Heart left ventricle (tissue), 16 donors: ENCODE results near the gene ARHGAP24. TPM values are rescaled to one million over a fixed set of nuclear protein-coding genes. Genes with fewer than 3 reads are reported as not detected.

Experiments
- ATAC-seq, 4 donors: fragments of 200-7000 bp; cut with Tn5 transposase; one replicate each; pipeline ENCODE4 v1.9.1; 2020 to 2022; ENCODE audit warnings: moderate library complexity in 4 of 4, mild to moderate bottlenecking in 3 of 4, moderate number of reproducible peaks in 1 of 4
- DNase-seq, 5 donors: peaks; one replicate each; pipeline ENCODE4 v3.0.0-alpha.2; 2020
- H3K27ac ChIP-seq, 12 donors: fragments of 200-600 bp; sonication (generic) in 4 of 12; one replicate each; pipeline versions ENCODE4 v1.5.0 to v1.8.0; 2016 to 2022; ENCODE audit warnings: mild to moderate bottlenecking in 2 of 12
- H3K27me3 ChIP-seq, 9 donors: fragments of 200-600 bp; sonication (generic) in 2 of 9; one replicate each; pipeline versions ENCODE4 v1.5.1 to v1.8.0; 2016 to 2022; ENCODE audit warnings: mild to moderate bottlenecking in 3 of 9
- H3K36me3 ChIP-seq, 9 donors: fragments of 200-600 bp; sonication (generic) in 2 of 9; one replicate each; pipeline versions ENCODE4 v1.5.0 to v1.8.0; 2018 to 2022; ENCODE audit warnings: mild to moderate bottlenecking in 2 of 9
- H3K4me1 ChIP-seq, 12 donors: fragments of 200-600 bp; sonication (generic) in 4 of 12; one replicate each; pipeline versions ENCODE4 v1.5.0 to v1.8.0; 2016 to 2022; ENCODE audit warnings: mild to moderate bottlenecking in 3 of 12
- H3K4me3 ChIP-seq, 12 donors: fragments of 200-600 bp; sonication (generic) in 4 of 12; one replicate each; pipeline versions ENCODE4 v1.5.0 to v1.8.0; 2017 to 2022; ENCODE audit warnings: mild to moderate bottlenecking in 9 of 12, moderate library complexity in 4 of 12
- H3K9me3 ChIP-seq, 12 donors: fragments of 200-600 bp; sonication (generic) in 4 of 12; one replicate each; pipeline versions ENCODE4 v1.5.0 to v1.8.0; 2016 to 2022; ENCODE audit warnings: mild to moderate bottlenecking in 1 of 12
- CTCF ChIP-seq, 12 donors: fragments of 200-600 bp; sonication (generic) in 4 of 12; IDR thresholded peaks; one replicate each; pipeline versions ENCODE4 v1.5.0 to v1.8.0; 2018 to 2022; ENCODE audit warnings: antibody characterized with exemption in 12 of 12, mild to moderate bottlenecking in 5 of 12
- POLR2A ChIP-seq, 2 donors: fragments of 450-650 bp; IDR thresholded peaks; one replicate each; pipeline ENCODE4 v1.6.1; 2017; ENCODE audit warnings: antibody characterized with exemption in 2 of 2, mild to moderate bottlenecking in 2 of 2, moderate library complexity in 2 of 2
- WGBS, 4 donors: extraction: QIAGEN DNeasy Blood & Tissue Kit in 2 of 4; methylation state at CpG; one replicate each; pipeline versions ENCODE4 v1.1.5 to v1.1.7; 2013 to 2018; 5-methylcytosine and 5-hydroxymethylcytosine counted together
- intact Hi-C, 10 donors: fragments of 100-400 bp; cut with DNase I; formaldehyde crosslinking; loops; one replicate each; pipeline versions ENCODE4 v1.11.1 to v1.14.2; 2022
- polyA plus RNA-seq, 2 donors: library from polyadenylated mRNA; stranded (reverse); fragments of 200-250 nt; gene quantifications; one replicate each; pipeline ENCODE4 v1.2.3, GENCODE V29; 2013
- total RNA-seq, 9 donors: library from RNA; depleted of rRNA in 2 of 9; stranded (reverse); fragments of >200 nt in 2 of 9; fragmentation: NEBNext Ultra II Directional in 3 of 9; extraction: Animal tissue kit (Norgen Biotek cat#: 25700) in 3 of 9; gene quantifications; one replicate each; pipeline versions ENCODE4 v1.1.0 to v1.2.4, GENCODE V29; 2016 to 2023
- donor health status: ischemic (EF 13 %, LVEDD 7.1; RV severe dilation, severe dysfunction).
- donor health status: healthy with polysubstance abuse.
- donor health status: DM: no; HTN: yes; CAD: no.
- donor health status: DM: no; HTN: no; CAD: no.
- donor health status: ischemic (EF 25% LVEDD 6.9; RV normal size, moderate dysfunction).
- donor health status: ischemic (EF 25% LVEDD 5.7; RV mildly dilated, moderate dysfunction).
- donor health status: healthy.
- donor health status: DM: yes; HTN: yes; CAD: no.
- donor health status: ischemic (EF 35%, LVEDD 5.7; RV mildly dilated, moderate dysfunction).
- donor health status: nonischemic (EF 11% LVEDD 7.7; RV severe dilation, severe dysfunction).
- donor health status: DM: yes; HTN: yes; CAD: no.
- donor health status: PGD.
- donor health status: ischemic (EF 29% LVEDD 5.4; RV normal size, mild dysfunction).
- donor health status: nonischemic (EF 23%, LVEDD 6.1; RV moderate dilation, normal function).

ARHGAP24 gene
- total and polyA plus RNA-seq, 11 donors: 4.5 to 36.9 (median 18.9) TPM

- WGBS, 4 donors: 92 to 96% (median 94%) methylated on average over 1 of the region's 1 CpG
- no peaks in the 10 kb centered on the region for H3K27me3 ChIP-seq
- DNase-seq (no peak), ATAC-seq (peak in 1 of 4 donors; percentile 18)
- H3K27ac ChIP-seq: no peak overlapping the region
- no peaks in the 10 kb centered on the region for H3K36me3 ChIP-seq
- H3K9me3 ChIP-seq: no peaks in the 10 kb centered on the region
- H3K4me1 ChIP-seq: peaks cover 0 to 8% (median 0%) of the 10 kb centered on the region in 12 donors
- TF ChIP-seq CTCF (IDR thresholded peaks at IDR 0.05): no peak
- no peak for TF ChIP-seq POLR2A (IDR thresholded peaks at IDR 0.05)
- H3K4me3 ChIP-seq: no peak overlapping the region
- intact Hi-C loops: no loop called here
These were observed 68.9 kb downstream of the ARHGAP24 start for GRCh38 chr4:85543832-85544231.

DNA sequence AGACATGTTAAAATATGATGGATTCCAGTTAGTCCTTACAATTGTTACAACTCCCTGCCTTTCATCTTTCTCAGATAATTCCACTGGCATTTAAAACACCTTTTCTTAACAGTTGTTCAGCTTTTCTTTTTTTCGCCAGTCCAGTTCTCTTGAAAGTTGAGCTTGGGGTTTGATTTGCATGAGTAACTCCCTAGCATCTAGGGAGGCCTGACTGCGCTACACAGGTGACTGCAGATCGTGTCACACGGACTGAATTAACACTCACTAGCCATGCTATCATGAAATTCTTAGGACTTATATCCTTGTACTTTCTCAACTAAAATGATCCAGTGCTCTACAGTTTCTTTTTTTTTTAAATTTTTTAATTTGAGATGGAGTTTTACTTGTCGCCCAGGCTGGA is 69.8 kb downstream of the ARHGAP24 start:
- H3K27me3 ChIP-seq: no peaks in the 10 kb centered on the region
- no peak for DNase-seq
- H3K4me3 ChIP-seq: no peak overlapping the region
- no peak for TF ChIP-seq POLR2A (IDR thresholded peaks at IDR 0.05)
- no peak for TF ChIP-seq CTCF (IDR thresholded peaks at IDR 0.05)
- H3K36me3 ChIP-seq: no peaks in the 10 kb centered on the region
- H3K4me1 ChIP-seq: peaks cover 0 to 8% (median 0%) of the 10 kb centered on the region in 12 donors
- no peak for ATAC-seq
- no peak overlapping the region for H3K27ac ChIP-seq
- intact Hi-C loops: no loop called here
- peaks cover 0 to 3% (median 0%) of the 10 kb centered on the region in 12 donors for H3K9me3 ChIP-seq
- 86 to 98% (median 96%) methylated on average over 5 of the region's 5 CpGs for WGBS, 4 donors

DNA sequence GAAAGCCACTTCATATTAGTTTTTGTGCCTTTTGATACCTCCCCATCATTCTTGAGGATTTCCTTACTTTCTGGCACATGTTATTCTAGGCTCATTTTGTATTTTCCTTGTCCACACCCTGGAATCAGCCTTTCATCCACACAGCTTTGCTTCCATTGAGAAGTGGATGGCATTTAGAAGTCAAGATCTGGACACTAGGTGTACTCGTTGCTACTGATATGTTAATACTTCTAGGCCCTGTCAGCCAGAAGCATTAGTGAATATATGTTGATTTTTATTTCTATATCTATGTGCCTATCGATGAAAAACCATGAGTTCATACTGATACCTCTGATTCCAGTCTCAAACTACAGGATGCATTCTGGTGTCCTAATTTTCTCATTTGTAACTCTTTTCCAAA is 73.2 kb downstream of the ARHGAP24 start:
- H3K4me3 ChIP-seq: no peak overlapping the region

GRCh38 chr4:85548841-85549240 is 73.9 kb downstream of the ARHGAP24 start:
- TF ChIP-seq POLR2A (IDR thresholded peaks at IDR 0.05) (no peak), CTCF (IDR thresholded peaks at IDR 0.05) (no peak)
- intact Hi-C loops: no loop called here
- no peaks in the 10 kb centered on the region for H3K27me3 ChIP-seq
- H3K36me3 ChIP-seq: no peaks in the 10 kb centered on the region
- no peak overlapping the region for H3K4me3 ChIP-seq
- no peak for DNase-seq
- no peak for ATAC-seq
- H3K4me1 ChIP-seq: peaks cover 0 to 8% (median 0%) of the 10 kb centered on the region in 12 donors
- 44 to 69% (median 58%) methylated on average over 2 of the region's 2 CpGs for WGBS, 4 donors
- no peak overlapping the region for H3K27ac ChIP-seq
- H3K9me3 ChIP-seq: peaks cover 0 to 29% (median under 1%) of the 10 kb centered on the region in 12 donors

More for the DNA sequence above, 73.2 kb downstream of the ARHGAP24 start:
- TF ChIP-seq CTCF (IDR thresholded peaks at IDR 0.05): no peak
- no peak for TF ChIP-seq POLR2A (IDR thresholded peaks at IDR 0.05)
- H3K9me3 ChIP-seq: peaks cover 0 to 22% (median 0%) of the 10 kb centered on the region in 12 donors
- intact Hi-C loops: no loop called here
- no peaks in the 10 kb centered on the region for H3K36me3 ChIP-seq
- no peak overlapping the region for H3K27ac ChIP-seq
- peaks cover 0 to 8% (median 0%) of the 10 kb centered on the region in 12 donors for H3K4me1 ChIP-seq
- 65 to 79% (median 69%) methylated on average over 2 of the region's 2 CpGs for WGBS, 4 donors
- H3K27me3 ChIP-seq: no peaks in the 10 kb centered on the region
- no peak for ATAC-seq
- DNase-seq: no peak
